GM21737 (cell line): Measurements from ENCODE around the gene DNALI1.
"Not testable (repeated sequence)": the region's sequence is repeated elsewhere in the genome, so short reads cannot be mapped to it uniquely, and the experiment has no call there.

Experiments used
- ATAC-seq: cut with Tn5 transposase; IDR thresholded peaks from one replicate; pipeline ENCODE4 v1.9.1; 2021; ENCODE audit warnings: mild to moderate bottlenecking, moderate library complexity; ENCODE audit not compliant: unreplicated experiment

DNALI1 gene

DNA sequence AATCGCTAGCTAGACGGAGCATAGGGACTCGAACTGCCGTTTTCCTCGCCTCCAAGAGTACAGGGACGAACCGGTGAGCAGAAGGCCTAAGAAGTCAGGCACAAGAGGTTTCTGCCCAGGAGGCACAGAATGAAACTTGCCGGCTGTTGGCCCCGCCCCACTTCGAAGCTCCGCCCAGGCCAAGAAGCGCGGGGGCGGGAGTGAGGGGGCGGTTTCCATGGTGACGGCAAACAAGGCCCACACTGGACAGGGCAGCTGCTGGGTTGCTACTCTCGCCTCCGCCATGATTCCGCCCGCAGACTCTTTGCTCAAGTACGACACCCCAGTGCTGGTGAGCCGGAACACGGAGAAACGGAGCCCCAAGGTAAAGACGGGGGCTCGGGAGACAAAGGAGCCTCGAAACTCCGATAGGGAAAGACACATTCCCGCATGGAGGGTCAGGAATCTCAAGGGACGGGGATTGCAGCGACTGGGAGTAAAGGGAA lies at the start of gene DNALI1:
TSS of gene DNALI1 (plus strand) at position 229 of the 485 bp plus-strand sequence. CDS start at position 284, 55 bp downstream.
- ATAC-seq, result no peak

DNA sequence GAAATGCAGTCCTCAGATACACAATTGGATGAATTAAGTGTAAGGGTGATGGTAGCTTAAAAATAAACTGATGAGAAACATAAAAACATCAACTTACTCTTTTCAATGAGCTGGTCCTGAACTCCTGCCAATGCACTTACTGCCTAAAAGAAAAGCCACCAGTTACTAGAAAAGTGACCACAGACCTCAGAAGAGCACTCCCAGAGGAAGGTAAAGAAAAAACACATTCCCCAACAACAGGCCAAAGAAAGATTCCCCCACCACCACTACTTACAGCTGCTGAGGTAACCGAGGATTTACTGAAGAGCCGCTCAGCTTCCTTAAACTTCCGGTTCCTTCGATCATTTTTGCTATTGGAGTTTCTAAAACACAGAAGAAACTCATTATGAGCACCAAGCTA lies 47.6 kb upstream of the DNALI1 start:
- ATAC-seq, result no peak

DNA sequence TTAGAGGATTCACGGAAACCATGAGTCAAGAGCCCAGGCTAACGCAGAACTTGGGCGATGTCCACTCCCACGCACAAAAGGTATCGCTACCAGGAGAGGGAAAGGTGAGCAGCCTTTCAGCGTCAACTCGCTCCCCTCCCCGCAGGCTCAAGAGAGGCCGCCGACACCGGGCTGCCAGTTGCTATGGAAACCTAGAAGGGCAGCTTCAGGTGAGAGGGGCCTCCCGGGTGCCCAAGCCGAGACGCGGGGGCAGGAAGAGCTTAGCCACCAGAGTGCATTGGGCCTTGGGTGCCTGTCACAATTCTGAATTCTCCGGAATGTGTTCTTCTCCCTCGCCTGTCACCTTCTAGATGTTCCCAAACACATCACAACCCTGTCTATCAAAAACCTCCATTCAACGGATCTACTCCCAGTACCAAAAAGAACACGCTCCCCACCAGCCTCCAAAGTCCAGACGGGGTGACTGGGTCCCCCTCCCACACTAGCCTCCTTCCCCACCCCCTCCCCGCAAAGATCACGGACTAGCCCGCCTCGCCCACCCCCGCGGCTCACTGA lies 42.9 kb upstream of the DNALI1 start:
- ATAC-seq, result peak; percentile 19

DNA sequence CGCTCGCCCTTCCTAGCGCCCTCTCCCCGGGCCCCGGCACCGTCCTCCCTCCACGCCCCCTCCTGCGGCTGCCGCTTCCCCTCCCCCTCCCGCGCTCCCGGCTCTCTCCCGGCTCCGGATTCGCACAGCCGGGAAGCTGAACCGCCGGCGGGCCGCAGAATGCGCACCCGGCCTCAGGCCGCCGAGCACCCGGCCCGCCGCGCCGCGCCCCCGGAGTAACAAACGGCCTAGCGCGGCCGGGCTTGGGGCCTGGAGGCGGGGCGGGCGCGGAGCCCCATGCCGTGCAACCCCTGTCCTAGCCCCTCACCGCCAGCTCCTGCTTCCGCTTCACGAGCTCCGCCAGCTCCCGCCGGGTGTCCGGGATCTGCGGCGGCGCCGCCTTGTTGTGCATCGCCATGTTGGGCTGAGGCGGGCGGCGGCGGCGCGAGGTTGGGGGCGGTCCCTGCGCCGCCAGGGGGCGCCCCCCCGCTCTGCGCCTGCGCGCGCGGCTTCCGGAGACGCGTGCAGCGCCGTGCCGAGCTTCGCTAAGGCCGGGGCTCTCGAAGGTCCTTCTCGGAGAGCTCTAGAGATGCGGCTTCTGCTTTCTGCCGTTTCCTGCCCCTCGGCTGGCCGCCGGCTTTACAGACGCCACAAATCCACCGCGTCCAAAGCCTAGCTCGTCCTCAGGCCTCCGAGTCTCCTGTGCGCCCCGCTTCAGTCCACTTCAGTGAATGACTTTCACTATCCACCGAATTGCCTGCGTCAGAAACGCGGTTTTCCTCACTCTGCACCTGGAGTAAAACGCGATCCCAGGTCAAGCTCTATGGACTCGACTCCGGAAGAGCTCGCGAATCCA lies 42.2 kb upstream of the DNALI1 start, which contains the start of gene MEAF6:
TSS of gene MEAF6 (minus strand) at position 417 of the 835 bp plus-strand sequence. CDS start at position 397, 20 bp downstream.
- peak; percentile 92 for ATAC-seq

- ATAC-seq, result no peak
These were observed 41.3 kb upstream of the DNALI1 start for GRCh38 chr1:37515185-37516034.

- no peak for ATAC-seq
These were observed 39.2 kb upstream of the DNALI1 start for GRCh38 chr1:37517569-37517968.

DNA sequence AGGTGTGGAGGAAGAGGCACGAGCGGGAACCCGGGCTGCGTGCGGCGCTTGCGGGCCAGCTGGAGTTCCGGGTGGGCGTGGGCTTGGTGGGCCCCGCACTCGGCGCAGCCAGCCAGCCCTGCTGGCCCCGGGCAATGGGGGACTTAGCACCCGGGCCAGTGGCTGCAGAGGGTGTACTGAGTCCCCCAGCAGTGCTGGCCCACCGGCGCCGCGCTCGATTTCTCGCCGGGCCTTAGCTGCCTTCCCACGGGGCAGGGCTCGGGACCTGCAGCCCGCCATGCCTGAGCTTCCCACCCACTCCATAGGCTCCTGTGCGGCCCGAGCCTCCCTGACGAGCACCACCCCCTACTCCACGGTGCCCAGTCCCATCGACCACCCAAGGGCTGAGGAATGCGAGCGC lies 38.5 kb upstream of the DNALI1 start:
- not testable (repeated sequence) for ATAC-seq

DNA sequence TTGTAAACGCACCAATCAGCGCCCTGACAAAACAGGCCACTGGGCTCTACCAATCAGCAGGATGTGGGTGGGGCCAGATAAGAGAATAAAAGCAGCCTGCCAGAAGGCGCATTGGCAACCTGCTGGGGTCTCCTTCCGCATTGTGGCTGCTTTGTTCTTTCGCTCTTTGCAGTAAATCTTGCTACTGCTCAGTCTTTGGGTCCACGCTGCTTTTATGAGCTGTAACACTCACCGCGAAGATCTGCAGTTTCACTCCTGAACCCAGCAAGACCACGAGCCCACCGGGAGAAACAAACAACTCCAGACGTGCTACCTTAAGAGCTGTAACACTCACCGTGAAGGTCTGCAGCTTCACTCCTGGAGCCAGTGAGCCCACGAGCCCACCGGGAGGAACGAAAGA lies 37.8 kb upstream of the DNALI1 start:
- ATAC-seq, result not testable (repeated sequence)

GRCh38 chr1:37519613-37520012 lies 37.1 kb upstream of the DNALI1 start:
- ATAC-seq, result no peak

DNA sequence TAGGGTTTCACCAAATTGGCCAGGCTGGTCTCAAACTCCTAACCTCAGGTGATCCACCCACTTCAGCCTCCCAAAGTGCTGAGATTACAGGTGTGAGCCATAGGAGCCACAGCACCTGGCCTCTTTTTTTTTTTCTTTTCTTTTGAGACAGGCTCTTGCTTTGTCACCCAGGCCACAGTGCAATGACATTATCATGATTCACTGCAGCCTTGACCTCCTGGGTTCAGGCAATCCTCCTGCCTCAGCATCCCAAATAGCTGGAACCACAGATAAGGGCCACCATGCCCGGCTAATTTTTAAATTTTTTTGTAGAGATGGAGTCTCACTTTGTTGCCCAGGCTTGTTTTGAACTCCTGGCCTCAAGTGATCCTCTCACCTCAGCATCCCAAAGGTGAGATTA lies 26.9 kb upstream of the DNALI1 start:
- not testable (repeated sequence) for ATAC-seq

DNA sequence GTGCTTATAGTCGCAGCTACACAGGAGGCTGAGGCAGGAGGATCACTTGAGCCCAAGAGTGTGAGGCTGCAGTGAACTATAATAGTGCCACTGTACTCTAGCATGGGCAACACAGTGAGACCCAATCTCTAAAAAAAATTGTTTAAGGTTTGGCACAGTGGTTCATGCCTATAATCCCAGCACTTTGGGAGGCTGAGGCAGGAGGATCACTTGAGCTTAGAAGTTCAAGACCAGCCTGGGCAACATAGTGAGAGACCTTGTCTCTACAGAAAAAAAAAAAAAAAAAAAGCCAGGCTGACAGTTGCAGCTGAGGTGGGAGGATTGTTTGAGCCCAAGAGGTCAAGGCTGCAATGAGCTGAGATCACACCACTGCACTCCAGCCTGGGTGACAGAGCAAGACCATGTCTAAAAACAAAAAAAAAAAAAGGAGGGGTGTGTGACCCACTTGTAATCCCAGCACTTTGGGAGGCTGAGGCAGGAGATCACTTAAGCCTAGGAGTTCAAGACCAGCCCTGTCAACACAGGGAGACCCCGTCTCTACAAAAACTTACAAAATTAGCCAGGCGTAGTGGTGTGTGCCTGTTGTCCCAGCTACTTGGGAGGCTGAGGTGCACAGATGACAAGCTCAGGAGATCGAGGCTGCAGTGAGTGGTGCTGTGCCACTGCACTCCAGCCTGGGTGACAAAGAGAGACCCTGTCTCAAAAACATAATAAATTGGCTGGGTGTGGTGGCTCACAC lies 24.2 kb upstream of the DNALI1 start:
- not testable (repeated sequence) for ATAC-seq

DNA sequence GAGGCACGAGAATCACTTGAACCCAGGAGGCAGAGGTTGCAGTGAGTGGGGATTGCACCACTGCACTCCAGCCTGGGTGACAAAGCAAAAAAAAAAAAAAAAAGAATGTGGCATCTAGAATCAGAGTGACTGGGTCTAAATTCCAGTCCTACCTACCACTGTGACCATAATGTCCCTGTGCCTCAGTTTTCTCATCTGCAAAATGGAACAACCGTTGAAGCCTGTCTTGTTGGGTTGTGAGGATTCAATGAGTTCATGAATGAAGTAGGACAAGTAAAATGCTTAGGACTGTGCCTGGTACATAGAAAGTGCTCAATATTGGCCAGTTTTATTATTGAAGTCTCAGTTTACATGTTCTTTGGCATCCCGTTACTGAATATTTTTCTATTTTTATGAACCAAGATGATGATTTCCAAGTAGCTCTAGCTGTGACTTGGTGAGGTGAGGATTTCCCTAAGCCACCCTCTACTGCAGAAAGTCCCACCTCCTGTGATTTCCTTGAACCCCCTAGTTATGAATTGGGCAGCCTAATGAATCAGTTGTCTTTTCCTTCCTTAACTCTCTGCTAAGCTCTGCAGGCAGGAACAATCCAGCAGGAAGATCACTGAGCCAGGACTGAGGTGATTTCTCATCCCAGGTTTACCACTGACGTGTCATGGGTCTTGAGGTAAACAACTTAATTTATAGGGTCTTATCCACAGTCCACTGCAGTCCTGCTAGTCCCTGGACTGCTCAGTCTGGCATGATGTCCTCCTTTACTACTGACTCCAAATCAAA lies 23.2 kb upstream of the DNALI1 start:
- no peak for ATAC-seq

GRCh38 chr1:37537378-37537777 lies 19.4 kb upstream of the DNALI1 start:
- no peak for ATAC-seq

DNA sequence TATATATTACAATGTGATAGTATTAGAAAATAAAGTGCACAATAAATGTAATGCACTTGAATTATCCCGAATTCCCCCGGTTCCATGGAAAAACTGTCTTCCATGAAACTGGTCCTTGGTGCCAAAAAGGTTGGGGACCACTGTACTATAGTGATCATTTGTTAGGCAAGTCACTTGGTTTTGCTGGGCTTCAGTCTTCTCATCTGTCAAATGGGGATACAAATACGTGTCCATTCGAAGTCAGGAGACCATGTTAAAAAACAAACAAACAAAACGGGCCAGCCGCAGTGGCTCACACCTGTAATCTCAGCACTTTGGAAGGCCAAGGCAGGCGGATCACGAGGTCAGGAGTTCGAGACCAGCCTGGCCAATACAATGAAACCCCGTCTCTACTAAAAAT lies 17.6 kb upstream of the DNALI1 start:
- ATAC-seq, result not testable (repeated sequence)

DNA sequence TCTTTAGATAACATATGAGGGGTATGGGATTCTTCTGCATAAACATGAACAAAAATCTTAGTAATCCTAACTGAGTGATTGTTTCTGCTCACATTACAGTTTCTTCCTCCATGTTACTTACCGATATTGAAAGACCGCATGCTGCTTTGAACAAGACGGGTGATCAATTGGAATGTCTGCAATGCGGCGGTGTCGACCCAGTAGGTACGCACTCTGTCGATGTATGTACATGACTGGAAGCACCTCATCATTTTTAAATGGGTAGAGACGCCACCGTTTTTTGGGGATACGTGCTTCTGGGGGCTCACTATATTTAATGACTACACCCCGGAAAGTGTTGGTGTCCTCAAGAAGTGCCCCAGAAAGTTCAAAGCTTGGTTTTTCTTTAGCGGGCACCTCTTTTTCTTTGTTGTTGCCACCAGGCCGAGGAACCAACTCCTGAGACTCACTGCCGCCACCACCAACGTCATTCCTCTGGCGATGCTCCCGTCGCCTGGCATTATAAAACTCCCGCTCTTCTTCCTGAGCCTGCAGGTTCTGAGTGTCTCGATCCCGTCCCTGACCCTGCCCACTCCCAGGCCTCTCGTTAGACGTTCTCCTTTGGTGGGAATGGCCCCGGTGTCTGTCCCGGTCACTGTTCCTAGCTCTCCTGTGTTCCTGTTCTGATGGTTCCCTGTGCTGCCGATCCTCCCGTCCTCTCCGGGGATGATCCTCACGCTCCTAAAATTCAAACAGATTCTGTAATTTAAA lies 16.5 kb upstream of the DNALI1 start:
- ATAC-seq, result no peak

DNA sequence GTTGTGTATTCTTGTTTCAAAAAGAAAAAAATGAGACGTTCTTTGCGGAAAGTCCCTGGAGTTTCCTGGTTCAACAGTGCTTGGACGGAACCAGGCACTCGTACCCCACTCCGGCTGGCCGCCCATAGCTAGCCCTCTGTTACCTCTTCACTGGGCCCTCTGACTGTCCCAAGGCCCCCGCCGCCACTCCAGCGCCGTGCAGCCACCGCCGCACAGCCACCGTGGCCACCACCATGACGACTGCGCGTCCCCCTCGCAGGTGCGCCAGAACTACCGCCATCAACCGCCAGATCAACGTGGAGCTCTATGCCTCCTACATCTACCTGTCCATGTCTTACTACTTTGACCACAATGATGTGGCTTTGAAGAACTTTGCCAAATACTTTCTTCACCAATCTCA lies 12.2 kb upstream of the DNALI1 start:
- no peak for ATAC-seq

DNA sequence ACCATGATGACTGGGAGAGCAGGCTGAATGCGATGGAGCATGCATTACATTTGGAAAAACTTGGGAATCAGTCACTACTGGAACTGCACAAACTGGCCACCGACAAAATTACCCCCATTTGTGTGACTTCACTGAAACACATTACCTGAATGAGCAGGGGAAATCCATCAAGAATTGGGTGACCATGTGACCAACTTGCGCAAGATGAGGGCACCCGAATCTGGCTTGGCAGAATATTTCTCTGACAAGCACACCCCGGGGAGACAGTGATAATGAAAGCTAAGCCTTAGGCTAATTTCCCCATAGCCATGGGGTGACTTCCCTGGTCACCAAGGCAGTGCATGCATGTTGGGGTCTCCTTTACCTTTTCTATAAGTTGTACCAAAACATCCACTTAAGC lies 11.7 kb upstream of the DNALI1 start:
- ATAC-seq, result no peak

- ATAC-seq, result no peak
These were observed 7.4 kb upstream of the DNALI1 start for GRCh38 chr1:37549341-37549740.

DNA sequence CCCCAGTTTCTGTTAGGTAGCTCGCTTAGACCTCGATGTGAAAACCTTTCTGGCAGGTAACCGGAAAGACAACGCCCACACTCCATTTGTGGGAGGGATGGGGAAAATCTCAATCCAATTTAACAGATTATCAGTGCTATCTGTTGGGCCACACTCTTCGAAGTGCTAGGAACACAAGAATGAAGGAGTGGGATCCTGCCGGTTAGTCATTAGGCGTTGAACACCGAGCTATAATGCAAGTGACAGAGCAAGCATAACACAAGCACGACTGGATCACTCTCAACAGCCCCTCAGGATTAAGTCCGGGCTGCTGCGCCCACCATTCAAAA lies 3.2 kb upstream of the DNALI1 start:
- no peak for ATAC-seq
